ENCODE measurements around the gene TXNDC12.

- TF ChIP-seq EZH2 (IDR thresholded peaks at IDR 0.05; ENCODE audit: borderline replicate concordance, low read depth, low read length) (no peak), SPI1 (IDR thresholded peaks at IDR 0.05; ENCODE audit: borderline replicate concordance, low read depth, low read length) (no peak; the same call in 1 of the 2 replicates), ATF7 (IDR thresholded peaks at IDR 0.05) (no peak), CEBPG (CRISPR knock-in tag; IDR thresholded peaks at IDR 0.05) (no peak), CEBPG (tag; conservative IDR thresholded peaks at IDR 0.05 in 1 of 2, IDR thresholded peaks at IDR 0.05 in 1 of 2) (no peak)
Measured at GRCh38 chr1:51976846-51977602, 78.0 kb downstream of the TXNDC12 start.
